Measurements from ENCODE around the gene TUSC1. TPM values are rescaled to one million over a fixed set of nuclear protein-coding genes. Genes with fewer than 3 reads are reported as not detected.

TUSC1 gene
- 20.5 and 24.5 TPM in 2 replicates for total RNA-seq (2014; rRNA removed; shearing (Covaris generic))

GRCh38 chr9:25678147-25678666, at the start of gene TUSC1:
TSS of gene TUSC1 (minus strand) at chr9:25678444. CDS start at chr9:25678312, 132 bp downstream.

